ENCODE data around the gene NME9.

Gene NME9

DNA sequence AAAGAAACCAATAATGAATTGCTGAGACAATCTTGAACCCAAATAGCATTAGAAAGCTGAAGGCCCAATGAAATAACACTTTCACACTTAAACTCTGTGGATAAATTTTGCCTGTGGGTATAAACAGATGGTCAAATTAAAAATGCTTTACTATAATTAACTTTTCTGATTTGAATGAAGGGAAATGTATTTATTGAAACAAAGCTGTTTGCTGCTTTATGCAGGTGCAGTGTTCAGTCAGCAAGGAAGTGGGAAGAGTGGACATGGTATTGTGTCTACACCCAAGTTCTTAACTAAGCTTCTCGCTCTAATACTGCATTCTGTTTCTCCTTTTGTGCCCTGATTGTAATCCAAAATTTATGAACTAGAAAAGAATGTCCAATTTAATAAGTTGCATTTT, 31.8 kb downstream of the NME9 start:
- TF ChIP-seq, protein P1, sequence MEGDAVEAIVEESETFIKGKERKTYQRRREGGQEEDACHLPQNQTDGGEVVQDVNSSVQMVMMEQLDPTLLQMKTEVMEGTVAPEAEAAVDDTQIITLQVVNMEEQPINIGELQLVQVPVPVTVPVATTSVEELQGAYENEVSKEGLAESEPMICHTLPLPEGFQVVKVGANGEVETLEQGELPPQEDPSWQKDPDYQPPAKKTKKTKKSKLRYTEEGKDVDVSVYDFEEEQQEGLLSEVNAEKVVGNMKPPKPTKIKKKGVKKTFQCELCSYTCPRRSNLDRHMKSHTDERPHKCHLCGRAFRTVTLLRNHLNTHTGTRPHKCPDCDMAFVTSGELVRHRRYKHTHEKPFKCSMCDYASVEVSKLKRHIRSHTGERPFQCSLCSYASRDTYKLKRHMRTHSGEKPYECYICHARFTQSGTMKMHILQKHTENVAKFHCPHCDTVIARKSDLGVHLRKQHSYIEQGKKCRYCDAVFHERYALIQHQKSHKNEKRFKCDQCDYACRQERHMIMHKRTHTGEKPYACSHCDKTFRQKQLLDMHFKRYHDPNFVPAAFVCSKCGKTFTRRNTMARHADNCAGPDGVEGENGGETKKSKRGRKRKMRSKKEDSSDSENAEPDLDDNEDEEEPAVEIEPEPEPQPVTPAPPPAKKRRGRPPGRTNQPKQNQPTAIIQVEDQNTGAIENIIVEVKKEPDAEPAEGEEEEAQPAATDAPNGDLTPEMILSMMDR (IDR thresholded peaks at IDR 0.05; ENCODE audit: low read depth, low read length): no peak
- DNase-seq (ENCODE audit: extremely low read depth, low read depth): no peak

DNA sequence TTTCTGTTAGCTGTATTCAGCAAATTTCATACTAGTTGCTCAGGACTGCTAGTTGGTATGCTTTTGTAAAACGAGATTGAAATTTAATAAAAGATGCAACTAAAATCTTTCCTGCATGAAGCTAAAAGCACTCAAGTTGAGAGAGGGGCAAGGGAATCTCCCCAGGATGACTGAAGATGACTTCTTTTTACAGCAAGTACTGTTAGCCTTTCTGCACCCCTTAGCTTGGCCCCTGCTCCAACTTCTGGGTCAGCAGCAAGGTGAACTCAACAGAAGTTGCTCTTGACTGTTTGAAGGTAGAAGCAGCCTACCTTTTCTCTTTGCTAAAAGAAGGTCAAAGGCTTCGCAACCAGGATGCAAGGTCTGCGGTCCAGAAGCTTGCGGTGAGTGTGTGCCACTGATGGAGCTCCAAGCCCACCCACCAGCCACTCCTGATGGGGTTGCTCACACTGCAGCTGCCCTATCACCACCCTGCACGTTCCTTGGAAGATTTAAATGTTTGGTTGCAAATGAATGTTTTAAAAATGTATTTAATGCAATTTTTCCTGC, 32.5 kb downstream of the NME9 start:
- TF ChIP-seq, protein P1 (IDR thresholded peaks at IDR 0.05; ENCODE audit: low read depth, low read length): no peak
- no peak for DNase-seq (ENCODE audit: extremely low read depth, low read depth)

DNA sequence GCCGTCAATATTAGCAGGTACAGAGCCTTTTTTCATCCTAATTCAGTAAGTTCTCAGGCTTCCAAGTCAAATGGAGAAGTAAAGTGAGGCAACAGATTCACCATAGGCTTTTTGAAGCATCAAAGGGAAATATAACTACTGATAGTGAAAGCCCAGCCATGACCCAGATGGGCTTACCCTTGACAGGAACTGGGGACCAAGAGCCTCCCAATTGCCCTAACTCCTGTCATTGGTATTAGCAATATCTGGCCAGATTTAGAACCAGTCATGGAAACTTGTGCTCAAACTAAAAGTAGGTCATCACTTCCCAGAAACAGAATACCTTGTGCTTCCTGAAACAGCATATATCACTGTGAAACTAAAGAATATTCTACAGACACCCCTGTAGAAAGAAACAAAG, 33.0 kb downstream of the NME9 start:
- TF ChIP-seq, protein P1 (IDR thresholded peaks at IDR 0.05; ENCODE audit: low read depth, low read length): no peak
- no peak for DNase-seq (ENCODE audit: extremely low read depth, low read depth)

DNA sequence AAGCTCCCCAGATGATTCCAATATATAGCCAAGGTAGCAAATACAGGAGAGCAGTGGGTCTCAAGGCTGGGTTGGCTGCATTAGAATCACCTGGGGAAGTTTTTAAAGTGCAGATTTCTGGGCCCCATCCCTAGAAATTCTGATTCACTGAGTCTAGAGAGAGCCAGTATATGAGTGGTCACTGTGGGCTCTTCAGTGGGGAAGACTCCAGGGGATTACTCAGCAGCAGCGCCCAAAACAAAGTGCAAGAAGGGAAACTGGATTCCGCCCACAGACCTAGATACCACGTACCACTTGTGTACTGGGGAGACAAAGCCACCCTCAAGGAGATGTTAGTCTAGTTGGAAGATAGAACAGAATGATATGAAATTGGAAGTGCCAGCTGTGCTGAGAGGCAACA, 40.0 kb downstream of the NME9 start:
- TF ChIP-seq, protein P1 (IDR thresholded peaks at IDR 0.05; ENCODE audit: low read depth, low read length): no peak
- DNase-seq (ENCODE audit: extremely low read depth, low read depth): no peak

DNA sequence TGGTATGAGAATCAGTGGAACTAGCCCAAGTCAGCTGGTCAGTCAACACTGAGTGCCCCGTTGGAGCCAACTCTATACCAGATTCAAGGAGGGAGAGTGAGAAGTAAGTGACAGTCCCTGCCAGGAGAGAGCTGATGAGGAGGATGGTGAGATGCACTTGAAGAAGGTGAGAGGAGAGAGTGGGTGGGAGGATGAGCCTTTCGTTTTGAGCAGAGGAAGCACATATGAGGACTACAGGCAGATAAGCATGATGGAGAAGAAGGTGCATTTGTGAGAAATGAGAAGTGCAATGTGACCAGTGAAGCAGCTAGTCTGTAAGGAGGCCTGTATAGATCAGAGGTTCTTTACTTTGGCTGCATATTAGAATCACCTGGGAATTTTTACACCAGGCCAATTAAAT, 40.4 kb downstream of the NME9 start:
- TF ChIP-seq, protein P1 (IDR thresholded peaks at IDR 0.05; ENCODE audit: low read depth, low read length): no peak
- DNase-seq (ENCODE audit: extremely low read depth, low read depth): no peak

DNA sequence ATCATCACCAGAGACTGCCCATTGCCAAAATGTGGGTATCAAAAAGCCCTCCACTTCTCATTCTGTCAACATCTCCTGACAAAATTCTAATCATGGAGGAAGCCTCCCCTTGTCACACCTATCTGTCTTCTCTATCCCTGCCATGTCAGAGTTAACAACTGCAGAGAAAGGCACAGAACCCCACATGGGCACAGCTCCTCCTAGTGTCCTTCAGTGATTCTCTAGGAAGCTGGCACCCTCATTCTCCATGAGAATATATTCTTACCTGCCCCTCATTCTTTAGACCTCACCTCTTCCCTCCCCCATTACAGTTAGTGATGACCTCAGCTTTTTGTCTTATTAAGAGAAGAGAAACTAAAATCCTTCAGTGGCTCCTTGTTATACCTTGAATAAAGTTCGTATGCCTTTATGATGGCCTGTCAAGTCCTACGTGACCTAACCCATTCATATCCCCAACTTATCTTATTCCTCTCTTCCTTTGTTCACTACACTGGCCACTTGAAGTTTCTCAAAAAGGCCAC, 44.6 kb downstream of the NME9 start:
- no peak for DNase-seq (ENCODE audit: extremely low read depth, low read depth)
- TF ChIP-seq, protein P1 (IDR thresholded peaks at IDR 0.05; ENCODE audit: low read depth, low read length): no peak; the same call in 1 of the 2 replicates

DNA sequence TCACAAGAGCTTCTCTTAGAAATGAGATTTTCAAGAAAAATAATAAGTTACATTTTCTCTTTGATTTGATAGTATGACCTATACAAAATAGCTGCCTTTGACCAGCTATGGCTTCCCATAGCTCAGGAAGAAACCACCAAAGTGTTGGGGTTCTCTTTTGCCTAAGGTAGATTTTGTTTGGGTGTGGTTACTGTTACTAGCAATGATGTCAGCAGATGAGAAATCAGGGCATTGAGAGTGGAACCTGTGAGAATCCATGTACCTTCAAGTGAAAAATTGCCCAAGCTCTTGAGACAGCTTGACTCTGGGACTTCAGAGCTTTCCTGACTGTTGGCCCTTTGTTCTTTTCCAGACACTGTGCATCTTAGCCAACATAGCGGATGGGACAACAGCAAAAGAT, 45.6 kb downstream of the NME9 start:
- TF ChIP-seq, protein P1 (IDR thresholded peaks at IDR 0.05; ENCODE audit: low read depth, low read length): no peak
- no peak for DNase-seq (ENCODE audit: extremely low read depth, low read depth)

Data from AG09319 (cell line).